Measurements from ENCODE around the gene GDA.

The GDA gene

DNA sequence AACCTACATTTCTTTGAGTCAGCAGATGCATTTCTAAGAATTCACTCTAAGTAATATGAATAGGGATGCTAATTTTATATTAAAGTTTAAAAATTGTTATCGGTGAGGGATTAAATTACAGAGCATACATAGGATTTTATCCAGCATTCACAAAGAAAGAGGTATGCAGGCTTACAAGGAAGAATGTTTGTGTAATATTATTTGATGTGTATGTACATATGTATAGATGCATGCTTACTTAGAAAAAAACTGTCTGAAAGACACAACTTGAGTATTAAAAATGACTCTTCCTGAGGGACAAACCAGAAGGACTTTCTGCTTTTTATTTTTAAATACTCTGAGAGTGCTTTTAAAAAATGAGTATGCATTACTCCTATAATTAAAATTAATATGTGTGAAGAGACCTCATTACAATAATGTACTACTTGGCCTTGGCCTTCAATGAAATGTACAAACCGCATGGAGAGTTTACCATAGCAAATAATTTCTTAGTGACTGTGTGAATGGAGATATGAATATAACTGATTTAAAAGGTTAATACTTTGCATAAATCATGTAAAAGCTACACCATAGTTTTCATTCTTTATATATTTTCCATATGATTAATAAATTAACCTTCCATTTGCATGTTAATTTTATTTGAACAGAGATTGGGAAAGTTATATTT is 77.0 kb downstream of the GDA start:
- Histone ChIP-seq H3K9ac (no peak overlapping the region), H3K36me3 (no peaks in the 10 kb centered on the region), H4K20me1 (no peaks in the 10 kb centered on the region), H3K4me2 (no peak overlapping the region), H3K4me1 (no peaks in the 10 kb centered on the region), H3K27ac (no peak overlapping the region), H3K4me3 (no peak overlapping the region), H3K27me3 (no peaks in the 10 kb centered on the region), H3K9me3 (no peaks in the 10 kb centered on the region)
- no peak for TF ChIP-seq Cebpa-rat (IDR thresholded peaks at IDR 0.05)

DNA sequence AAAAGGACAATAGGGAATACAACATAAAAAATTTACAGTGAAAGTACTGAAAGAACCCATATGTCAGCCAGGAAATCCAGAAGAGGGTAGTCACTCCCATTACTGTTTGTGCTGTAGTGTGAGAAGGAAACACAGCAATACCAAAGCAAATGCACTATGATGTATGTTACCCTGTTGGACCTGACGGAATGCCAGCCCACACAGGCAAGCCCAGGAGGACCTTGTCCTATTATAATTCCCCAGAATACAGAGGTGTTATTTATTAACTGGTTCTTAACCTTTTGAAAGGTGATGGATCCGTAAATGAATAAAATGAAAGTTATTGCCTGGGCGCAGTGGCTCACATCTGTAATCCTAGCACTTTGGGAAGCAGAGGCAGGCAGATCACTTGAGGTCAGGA is 79.0 kb downstream of the GDA start:
- Histone ChIP-seq H3K4me3 (no peak overlapping the region), H3K27ac (no peak overlapping the region), H4K20me1 (no peaks in the 10 kb centered on the region), H3K9me3 (no peaks in the 10 kb centered on the region), H3K4me1 (no peaks in the 10 kb centered on the region), H3K36me3 (no peaks in the 10 kb centered on the region), H3K27me3 (no peaks in the 10 kb centered on the region), H3K4me2 (no peak overlapping the region), H3K9ac (no peak overlapping the region)
- TF ChIP-seq Cebpa-rat (IDR thresholded peaks at IDR 0.05), result no peak

DNA sequence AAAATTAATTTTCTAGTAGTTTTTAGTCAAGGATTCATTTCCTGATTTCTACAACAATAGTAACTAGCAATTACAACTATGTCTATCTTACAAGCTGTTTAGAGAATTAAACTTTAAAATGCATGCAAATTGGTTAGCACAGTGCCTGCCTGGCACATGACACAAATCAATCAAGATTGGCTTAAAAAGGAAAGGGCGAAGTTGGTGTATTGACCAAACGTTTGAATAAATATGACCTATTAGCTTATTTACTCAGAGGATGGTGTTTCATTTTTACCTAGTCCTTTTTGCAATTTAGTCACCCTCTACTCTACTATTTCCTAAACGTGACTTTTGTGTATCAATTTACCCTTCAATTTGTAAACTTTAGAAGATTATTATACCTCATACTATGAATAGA is 83.5 kb downstream of the GDA start:
- Histone ChIP-seq H3K27me3 (no peaks in the 10 kb centered on the region), H3K27ac (no peak overlapping the region), H3K9me3 (no peaks in the 10 kb centered on the region), H3K9ac (no peak overlapping the region), H3K4me1 (no peaks in the 10 kb centered on the region), H3K4me3 (no peak overlapping the region), H3K36me3 (no peaks in the 10 kb centered on the region), H3K4me2 (no peak overlapping the region), H4K20me1 (no peaks in the 10 kb centered on the region)
- TF ChIP-seq Cebpa-rat (IDR thresholded peaks at IDR 0.05), result no peak

GRCh38 chr9:72247549-72247948 is 98.3 kb downstream of the GDA start:
- Histone ChIP-seq H3K36me3 (no peaks in the 10 kb centered on the region), H3K4me1 (peaks cover 6% of the 10 kb centered on the region; the same call in 1 of the 2 replicates), H3K4me2 (no peak overlapping the region), H3K27ac (no peak overlapping the region), H3K9me3 (no peaks in the 10 kb centered on the region), H3K27me3 (no peaks in the 10 kb centered on the region), H4K20me1 (no peaks in the 10 kb centered on the region), H3K9ac (no peak overlapping the region), H3K4me3 (no peak overlapping the region)
- no peak for TF ChIP-seq Cebpa-rat (IDR thresholded peaks at IDR 0.05)

DNA sequence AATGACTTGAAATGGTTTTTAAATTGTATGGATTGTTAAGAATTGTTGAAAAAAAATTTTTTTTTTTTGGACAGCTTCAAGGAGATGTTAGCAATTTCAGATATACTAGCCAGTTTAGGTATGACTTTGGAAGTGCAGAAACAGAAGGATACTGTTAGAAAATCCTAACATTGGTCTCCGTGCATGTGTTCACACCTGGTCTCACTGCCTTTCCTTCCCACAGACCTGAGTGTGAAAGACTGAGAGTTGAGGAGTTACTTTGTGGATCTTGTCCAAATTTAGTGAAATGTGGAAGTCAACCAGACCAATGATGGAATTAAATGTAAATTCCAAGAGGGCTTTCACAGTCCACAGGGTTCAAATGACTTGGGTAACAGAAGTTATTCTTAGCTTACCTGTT is 102.3 kb downstream of the GDA start:
- H3K27ac ChIP-seq, result no peak overlapping the region
- no peak for TF ChIP-seq Cebpa-rat (IDR thresholded peaks at IDR 0.05)
- no peaks in the 10 kb centered on the region for H3K36me3 ChIP-seq
- peaks cover 6% of the 10 kb centered on the region; the same call in 1 of the 2 replicates for H3K4me1 ChIP-seq
- H4K20me1 ChIP-seq, result no peaks in the 10 kb centered on the region
- no peaks in the 10 kb centered on the region for H3K27me3 ChIP-seq
- H3K9me3 ChIP-seq, result no peaks in the 10 kb centered on the region
- no peak overlapping the region for H3K9ac ChIP-seq
- H3K4me2 ChIP-seq, result no peak overlapping the region
- no peak overlapping the region for H3K4me3 ChIP-seq

DNA sequence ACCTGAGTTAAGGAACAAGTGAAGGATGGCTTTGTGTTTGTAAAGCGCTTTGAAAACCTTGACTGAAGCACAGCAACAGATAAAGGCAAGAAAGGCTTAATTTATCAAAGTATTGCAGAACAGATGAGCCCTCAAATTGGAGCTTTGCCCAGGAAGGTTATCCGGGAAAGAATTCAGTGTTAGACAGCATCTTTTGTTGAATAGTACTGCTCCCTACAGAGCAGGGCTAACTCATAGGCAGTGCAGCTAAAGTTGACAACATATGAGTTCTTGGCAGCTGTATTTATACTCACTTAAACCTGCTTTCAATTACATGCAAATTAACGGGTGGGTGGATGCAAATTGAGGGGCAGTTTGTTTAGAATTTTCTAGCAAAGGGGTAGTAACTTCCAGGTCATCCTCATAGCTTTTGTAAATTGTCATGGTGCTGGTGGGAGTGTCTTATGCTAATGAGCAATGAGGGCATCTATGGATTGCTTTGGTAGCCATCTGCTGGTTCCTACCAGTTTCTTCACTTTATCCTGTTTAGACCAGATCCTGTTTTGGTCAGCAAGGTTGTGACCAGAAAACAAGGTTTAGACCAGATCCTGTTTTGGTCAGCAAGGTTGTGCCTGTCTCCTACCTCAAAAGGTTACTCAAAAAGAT is 105.8 kb downstream of the GDA start:
- Histone ChIP-seq H3K4me2 (no peak overlapping the region), H3K9ac (no peak overlapping the region), H3K4me1 (no peaks in the 10 kb centered on the region), H3K27ac (no peak overlapping the region), H4K20me1 (no peaks in the 10 kb centered on the region), H3K9me3 (no peaks in the 10 kb centered on the region), H3K4me3 (no peak overlapping the region), H3K27me3 (no peaks in the 10 kb centered on the region), H3K36me3 (no peaks in the 10 kb centered on the region)
- TF ChIP-seq Cebpa-rat (IDR thresholded peaks at IDR 0.05), result no peak

GRCh38 chr9:72255569-72255968 is 106.3 kb downstream of the GDA start:
- Histone ChIP-seq H3K36me3 (no peaks in the 10 kb centered on the region), H3K9me3 (no peaks in the 10 kb centered on the region), H3K4me2 (no peak overlapping the region), H3K4me3 (no peak overlapping the region), H3K4me1 (no peaks in the 10 kb centered on the region), H4K20me1 (no peaks in the 10 kb centered on the region), H3K27ac (no peak overlapping the region), H3K9ac (no peak overlapping the region), H3K27me3 (no peaks in the 10 kb centered on the region)
- TF ChIP-seq Cebpa-rat (IDR thresholded peaks at IDR 0.05), result no peak

- Histone ChIP-seq H3K36me3 (no peaks in the 10 kb centered on the region), H3K4me3 (no peak overlapping the region), H3K27ac (no peak overlapping the region), H3K9ac (no peak overlapping the region), H3K4me1 (no peaks in the 10 kb centered on the region), H3K4me2 (no peak overlapping the region), H3K27me3 (no peaks in the 10 kb centered on the region), H4K20me1 (no peaks in the 10 kb centered on the region), H3K9me3 (no peaks in the 10 kb centered on the region)
- TF ChIP-seq Cebpa-rat (IDR thresholded peaks at IDR 0.05), result no peak
These were observed 107.7 kb downstream of the GDA start for GRCh38 chr9:72256931-72257330.

GRCh38 chr9:72257814-72258213 is 108.6 kb downstream of the GDA start:
- TF ChIP-seq Cebpa-rat (IDR thresholded peaks at IDR 0.05), result no peak
- H3K36me3 ChIP-seq, result no peaks in the 10 kb centered on the region

DNA sequence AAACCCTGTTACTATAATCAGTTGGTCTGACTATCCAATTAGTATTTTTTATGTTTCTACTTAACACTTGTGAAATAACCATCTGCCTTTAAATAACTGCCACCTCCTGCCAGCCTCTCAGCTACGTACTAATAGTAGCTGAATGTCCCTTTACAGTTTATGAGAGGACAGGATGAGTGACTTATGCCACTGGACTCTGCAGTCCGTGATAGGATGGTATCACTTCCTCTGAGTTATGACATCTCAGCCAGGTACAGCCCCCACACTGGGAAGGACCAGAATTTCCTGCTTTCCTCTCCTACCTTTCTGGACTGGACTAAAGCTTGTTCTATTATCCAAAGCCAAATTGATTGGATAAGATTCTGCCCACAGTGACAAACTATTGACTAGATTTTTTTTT is 112.8 kb downstream of the GDA start:
- Histone ChIP-seq H3K9ac (no peak overlapping the region), H4K20me1 (no peaks in the 10 kb centered on the region), H3K27me3 (no peaks in the 10 kb centered on the region), H3K4me3 (no peak overlapping the region), H3K4me1 (no peaks in the 10 kb centered on the region), H3K27ac (no peak overlapping the region), H3K36me3 (no peaks in the 10 kb centered on the region), H3K4me2 (no peak overlapping the region), H3K9me3 (no peaks in the 10 kb centered on the region)
- no peak for TF ChIP-seq Cebpa-rat (IDR thresholded peaks at IDR 0.05)

More at GRCh38 chr9:72257814-72258213, 108.6 kb downstream of the GDA start:
- Histone ChIP-seq H3K4me2 (no peak overlapping the region), H3K9me3 (no peaks in the 10 kb centered on the region), H3K4me1 (no peaks in the 10 kb centered on the region), H3K4me3 (no peak overlapping the region), H4K20me1 (no peaks in the 10 kb centered on the region), H3K27ac (no peak overlapping the region), H3K9ac (no peak overlapping the region), H3K27me3 (no peaks in the 10 kb centered on the region)

All from BLaER1 (cell line).